Measurements from ENCODE around the gene FBXO8.

Gene FBXO8

GRCh38 chr4:174283507-174284471 lies at the start of gene FBXO8, which contains the start of gene CEP44:
Gene FBXO8 (minus strand): TSS chr4:174283667. CDS start chr4:174263092, 20,575 bp downstream.
Gene CEP44 (plus strand): TSS chr4:174283911. CDS start chr4:174299122, 15,211 bp downstream.
- Histone ChIP-seq H2AFZ (ENCODE audit: low read length) (peak within 1 kb of the TSS; percentile 99), H3K79me2 (ENCODE audit: insufficient read depth, low read length) (peaks cover 91% of the 10 kb centered on the region), H3K4me3 (ENCODE audit: low read length, poor library complexity, severe bottlenecking) (peak within 1 kb of the TSS; percentile 88), H4K20me1 (ENCODE audit: insufficient read depth, low read length, poor library complexity, severe bottlenecking) (peaks cover 21% of the 10 kb centered on the region), H3K27me3 (ENCODE audit: insufficient read depth, low read length, poor library complexity, severe bottlenecking) (no peaks in the 10 kb centered on the region), H3K4me2 (ENCODE audit: low read depth, low read length, poor library complexity, severe bottlenecking) (peak within 1 kb of the TSS; percentile 86), H3K9me2 (replicated peaks; ENCODE audit: low read depth, low read length) (no peaks in the 10 kb centered on the region), H3K9me3 (ENCODE audit: insufficient read depth, low read depth, low read length) (no peaks in the 10 kb centered on the region), H3K4me1 (ENCODE audit: insufficient read depth, low read length, poor library complexity, severe bottlenecking) (peaks cover 67% of the 10 kb centered on the region), H3K36me3 (ENCODE audit: insufficient read depth, low read length) (no peaks in the 10 kb centered on the region), H3F3A (ENCODE audit: low read depth) (no peaks in the 10 kb centered on the region), H3K9ac (ENCODE audit: low read depth, low read length, poor library complexity, severe bottlenecking) (peak within 1 kb of the TSS; percentile 95)
- TF ChIP-seq EZH2phosphoT487 (IDR thresholded peaks at IDR 0.05; ENCODE audit: borderline replicate concordance) (no peak), CTCF (conservative IDR thresholded peaks at IDR 0.05; ENCODE audit: low read length) (no peak)

GRCh38 chr4:174332741-174333493 lies 49.5 kb upstream of the FBXO8 start:
- Histone ChIP-seq H3K9me2 (replicated peaks; ENCODE audit: low read depth, low read length) (no peaks in the 10 kb centered on the region), H3K36me3 (ENCODE audit: insufficient read depth, low read length) (no peaks in the 10 kb centered on the region), H3K9ac (ENCODE audit: low read depth, low read length, poor library complexity, severe bottlenecking) (no peak overlapping the region), H3K9me3 (ENCODE audit: insufficient read depth, low read depth, low read length) (no peaks in the 10 kb centered on the region), H3K4me3 (ENCODE audit: low read length, poor library complexity, severe bottlenecking) (no peak overlapping the region), H3K79me2 (ENCODE audit: insufficient read depth, low read length) (no peaks in the 10 kb centered on the region), H3F3A (ENCODE audit: low read depth) (no peaks in the 10 kb centered on the region), H3K4me1 (ENCODE audit: insufficient read depth, low read length, poor library complexity, severe bottlenecking) (no peaks in the 10 kb centered on the region), H4K20me1 (ENCODE audit: insufficient read depth, low read length, poor library complexity, severe bottlenecking) (no peaks in the 10 kb centered on the region), H2AFZ (ENCODE audit: low read length) (no peak overlapping the region), H3K27me3 (ENCODE audit: insufficient read depth, low read length, poor library complexity, severe bottlenecking) (no peaks in the 10 kb centered on the region), H3K4me2 (ENCODE audit: low read depth, low read length, poor library complexity, severe bottlenecking) (no peak overlapping the region)
- no peak for TF ChIP-seq EZH2phosphoT487 (IDR thresholded peaks at IDR 0.05; ENCODE audit: borderline replicate concordance)

GRCh38 chr4:174324725-174325124 lies 41.3 kb upstream of the FBXO8 start:
- no peak overlapping the region for H3K4me3 ChIP-seq (ENCODE audit: low read length, poor library complexity, severe bottlenecking)
- H3K9me2 ChIP-seq (replicated peaks; ENCODE audit: low read depth, low read length): no peaks in the 10 kb centered on the region
- peaks cover 3% of the 10 kb centered on the region; the same call in 1 of the 2 replicates for H3K36me3 ChIP-seq (ENCODE audit: insufficient read depth, low read length)
- peaks cover 12% of the 10 kb centered on the region for H3K4me1 ChIP-seq (ENCODE audit: insufficient read depth, low read length, poor library complexity, severe bottlenecking)
- H3K9me3 ChIP-seq (ENCODE audit: insufficient read depth, low read depth, low read length): no peaks in the 10 kb centered on the region
- no peaks in the 10 kb centered on the region for H3K27me3 ChIP-seq (ENCODE audit: insufficient read depth, low read length, poor library complexity, severe bottlenecking)
- H4K20me1 ChIP-seq (ENCODE audit: insufficient read depth, low read length, poor library complexity, severe bottlenecking): no peaks in the 10 kb centered on the region
- no peak overlapping the region for H2AFZ ChIP-seq (ENCODE audit: low read length)
- no peak for TF ChIP-seq EZH2phosphoT487 (IDR thresholded peaks at IDR 0.05; ENCODE audit: borderline replicate concordance)
- no peak for TF ChIP-seq CTCF (conservative IDR thresholded peaks at IDR 0.05; ENCODE audit: low read length)
- no peak overlapping the region for H3K9ac ChIP-seq (ENCODE audit: low read depth, low read length, poor library complexity, severe bottlenecking)
- no peak overlapping the region for H3K4me2 ChIP-seq (ENCODE audit: low read depth, low read length, poor library complexity, severe bottlenecking)
- H3F3A ChIP-seq (ENCODE audit: low read depth): no peaks in the 10 kb centered on the region
- H3K79me2 ChIP-seq (ENCODE audit: insufficient read depth, low read length): no peaks in the 10 kb centered on the region
